ENCODE measurements around the gene ARHGAP26. TPM values are rescaled to one million over a fixed set of nuclear protein-coding genes. Genes with fewer than 3 reads are reported as not detected.
A peak's percentile ranks its signal among the peaks of the same experiment; 100 is the strongest.
"Not testable (repeated sequence)": the region's sequence is repeated elsewhere in the genome, so short reads cannot be mapped to it uniquely, and the experiment has no call there.

The ARHGAP26 gene
- polyA plus RNA-seq, 4 donors = 7.6 to 31.7 (median 11.5) TPM

DNA sequence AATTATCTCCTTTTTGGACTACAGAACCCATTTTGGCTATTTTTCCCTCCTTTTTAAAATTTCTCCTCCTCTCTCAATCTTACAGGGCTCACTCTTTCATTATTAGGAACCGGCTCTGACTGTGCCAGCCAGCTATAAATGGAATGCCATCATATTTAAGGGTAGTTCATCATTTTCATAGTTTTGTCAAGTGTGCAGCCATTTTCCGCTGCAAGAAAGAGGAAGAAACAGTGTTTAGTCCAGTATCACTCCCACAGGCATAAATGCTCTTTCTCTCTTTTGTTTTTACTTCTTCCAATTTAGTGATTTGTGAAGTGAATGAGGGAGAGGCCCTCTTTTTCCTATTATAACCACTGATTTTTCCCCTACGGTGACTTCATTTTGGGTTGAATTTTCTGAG, 343.3 kb downstream of the ARHGAP26 start:
- Histone ChIP-seq H3K4me3 (ENCODE audit: low read depth in 1 of 3, low read length in 3 of 3) (no peak overlapping the region), H3K9me3 (ENCODE audit: control insufficient read depth in 2 of 2, insufficient read depth in 1 of 2, low read depth in 1 of 2, low read length in 1 of 2) (no peaks in the 10 kb centered on the region), H3K27me3 (ENCODE audit: control insufficient read depth in 3 of 3, insufficient read depth in 3 of 3, low read length in 3 of 3) (no peaks in the 10 kb centered on the region), H3K36me3 (ENCODE audit: control insufficient read depth in 3 of 3, insufficient read depth in 2 of 3, low read depth in 1 of 3, low read length in 3 of 3) (peaks cover 0 to 6% (median 0%) of the 10 kb centered on the region in 3 donors), H3K27ac (ENCODE audit: low read depth in 1 of 3, low read length in 2 of 3) (no peak overlapping the region), H3K4me1 (ENCODE audit: control insufficient read depth in 3 of 3, insufficient read depth in 2 of 3, low read depth in 1 of 3, low read length in 2 of 3) (peaks cover 0 to 6% (median 3%) of the 10 kb centered on the region in 3 donors)
- FAIRE-seq (no peak), DNase-seq (no peak)
- WGBS, 3 donors = 80 to 99% (median 95%) methylated on average over 3 of the region's 3 CpGs

DNA sequence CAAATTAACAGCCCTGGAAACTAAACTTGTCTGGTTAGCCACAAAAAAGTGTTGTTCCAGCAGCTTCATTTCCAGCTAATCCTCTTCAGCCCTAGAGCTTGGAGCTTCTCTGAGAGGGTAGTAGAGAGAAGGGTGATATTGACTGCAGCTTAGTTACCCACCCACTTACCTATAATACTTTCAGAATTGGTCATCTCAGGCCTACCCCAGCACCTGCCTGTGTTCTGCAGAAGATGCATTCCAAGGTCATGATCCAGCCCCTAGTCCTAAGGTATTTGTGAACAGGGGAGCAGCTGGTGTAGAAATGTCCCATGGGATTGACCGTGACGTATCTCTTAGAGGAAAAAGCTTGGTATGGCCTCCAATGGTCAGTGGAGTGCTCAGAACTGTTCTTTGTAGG, 344.3 kb downstream of the ARHGAP26 start:
- H3K9me3 ChIP-seq (ENCODE audit: control insufficient read depth in 2 of 2, insufficient read depth in 1 of 2, low read depth in 1 of 2, low read length in 1 of 2) = no peaks in the 10 kb centered on the region
- no peak overlapping the region for H3K27ac ChIP-seq (ENCODE audit: low read depth in 1 of 3, low read length in 2 of 3)
- H3K4me1 ChIP-seq (ENCODE audit: control insufficient read depth in 3 of 3, insufficient read depth in 2 of 3, low read depth in 1 of 3, low read length in 2 of 3) = peaks cover 0 to 7% (median 6%) of the 10 kb centered on the region in 3 donors
- no peak for DNase-seq
- WGBS, 3 donors = 50 to 71% (median 52%) methylated on average over 2 of the region's 2 CpGs
- no peak for FAIRE-seq
- no peak overlapping the region for H3K4me3 ChIP-seq (ENCODE audit: low read depth in 1 of 3, low read length in 3 of 3)
- no peaks in the 10 kb centered on the region for H3K27me3 ChIP-seq (ENCODE audit: control insufficient read depth in 3 of 3, insufficient read depth in 3 of 3, low read length in 3 of 3)
- H3K36me3 ChIP-seq (ENCODE audit: control insufficient read depth in 3 of 3, insufficient read depth in 2 of 3, low read depth in 1 of 3, low read length in 3 of 3) = peaks cover 0 to 6% (median 0%) of the 10 kb centered on the region in 3 donors

DNA sequence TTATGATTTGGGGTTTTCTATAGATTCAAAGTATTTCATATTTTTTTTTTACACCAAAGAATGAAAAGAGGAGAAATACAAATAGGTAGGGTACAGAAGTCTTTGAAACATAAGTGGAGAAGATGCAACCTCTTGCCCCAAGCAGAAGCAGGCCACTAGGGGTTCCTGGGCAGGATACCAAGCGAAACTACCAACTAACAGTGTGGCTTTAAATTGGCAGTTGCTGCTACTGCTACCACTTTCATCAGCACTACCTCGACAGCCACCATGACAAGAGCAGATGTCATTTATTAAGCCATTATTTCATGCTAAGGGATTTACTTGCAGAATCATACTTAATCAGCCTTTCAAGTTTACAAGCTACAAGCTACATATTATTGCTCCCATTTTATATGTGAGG, 345.2 kb downstream of the ARHGAP26 start:
- peaks cover 0 to 6% (median 0%) of the 10 kb centered on the region in 3 donors for H3K36me3 ChIP-seq (ENCODE audit: control insufficient read depth in 3 of 3, insufficient read depth in 2 of 3, low read depth in 1 of 3, low read length in 3 of 3)
- H3K9me3 ChIP-seq (ENCODE audit: control insufficient read depth in 2 of 2, insufficient read depth in 1 of 2, low read depth in 1 of 2, low read length in 1 of 2) = no peaks in the 10 kb centered on the region
- H3K27me3 ChIP-seq (ENCODE audit: control insufficient read depth in 3 of 3, insufficient read depth in 3 of 3, low read length in 3 of 3) = no peaks in the 10 kb centered on the region
- no peak for DNase-seq
- peaks cover 0 to 11% (median 4%) of the 10 kb centered on the region in 3 donors for H3K4me1 ChIP-seq (ENCODE audit: control insufficient read depth in 3 of 3, insufficient read depth in 2 of 3, low read depth in 1 of 3, low read length in 2 of 3)
- WGBS, 3 donors = 73 to 86% (median 80%) methylated on average over 2 of the region's 2 CpGs
- no peak overlapping the region for H3K27ac ChIP-seq (ENCODE audit: low read depth in 1 of 3, low read length in 2 of 3)
- H3K4me3 ChIP-seq (ENCODE audit: low read depth in 1 of 3, low read length in 3 of 3) = no peak overlapping the region
- FAIRE-seq = no peak

DNA sequence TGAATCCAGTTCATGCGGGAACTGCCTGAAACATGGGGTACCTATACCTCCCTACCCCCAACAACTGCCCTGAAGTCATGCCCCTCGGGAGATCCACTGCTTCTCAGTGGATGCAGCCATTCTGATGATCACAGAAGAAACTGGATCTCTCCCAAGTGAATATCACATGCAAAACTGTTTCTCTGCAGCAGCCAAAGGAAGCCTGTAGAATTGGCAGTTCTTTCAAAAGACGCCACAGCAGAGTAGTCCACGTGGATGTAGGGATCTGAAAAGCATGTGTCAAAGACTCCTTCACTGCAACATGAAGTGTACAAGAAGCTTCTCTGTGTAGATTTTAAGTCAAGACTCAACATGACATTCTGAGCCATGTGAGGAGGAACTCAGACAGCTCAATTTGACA, 346.6 kb downstream of the ARHGAP26 start:
- DNase-seq (no peak), FAIRE-seq (no peak)
- 83 to 92% (median 90%) methylated on average over 4 of the region's 4 CpGs for WGBS, 3 donors
- Histone ChIP-seq H3K4me1 (ENCODE audit: control insufficient read depth in 3 of 3, insufficient read depth in 2 of 3, low read depth in 1 of 3, low read length in 2 of 3) (peaks cover 0 to 11% (median 4%) of the 10 kb centered on the region in 3 donors), H3K36me3 (ENCODE audit: control insufficient read depth in 3 of 3, insufficient read depth in 2 of 3, low read depth in 1 of 3, low read length in 3 of 3) (peaks cover 0 to 4% (median 0%) of the 10 kb centered on the region in 3 donors), H3K4me3 (ENCODE audit: low read depth in 1 of 3, low read length in 3 of 3) (no peak overlapping the region), H3K27ac (ENCODE audit: low read depth in 1 of 3, low read length in 2 of 3) (no peak overlapping the region), H3K9me3 (ENCODE audit: control insufficient read depth in 2 of 2, insufficient read depth in 1 of 2, low read depth in 1 of 2, low read length in 1 of 2) (no peaks in the 10 kb centered on the region), H3K27me3 (ENCODE audit: control insufficient read depth in 3 of 3, insufficient read depth in 3 of 3, low read length in 3 of 3) (no peaks in the 10 kb centered on the region)

DNA sequence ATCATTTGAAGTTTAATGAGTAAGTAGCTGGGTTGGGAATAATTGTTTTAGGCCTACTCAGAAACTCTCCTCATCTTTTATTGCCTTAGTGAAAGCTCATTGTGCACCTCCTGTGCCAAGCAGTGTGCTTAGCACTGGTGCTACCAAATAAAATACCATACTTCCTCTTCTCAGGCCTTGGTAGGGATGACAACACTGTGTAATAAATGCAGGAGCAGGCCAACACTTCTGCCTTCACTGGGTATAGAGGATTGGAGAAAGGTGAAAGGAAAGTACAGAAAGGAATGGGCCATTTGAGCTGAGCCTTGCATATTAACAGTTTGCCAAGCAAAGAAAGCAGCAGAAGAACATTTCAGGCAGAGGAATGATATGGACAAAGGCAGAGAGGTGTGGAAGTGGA, 347.6 kb downstream of the ARHGAP26 start:
- no peak for FAIRE-seq
- no peaks in the 10 kb centered on the region for H3K27me3 ChIP-seq (ENCODE audit: control insufficient read depth in 3 of 3, insufficient read depth in 3 of 3, low read length in 3 of 3)

DNA sequence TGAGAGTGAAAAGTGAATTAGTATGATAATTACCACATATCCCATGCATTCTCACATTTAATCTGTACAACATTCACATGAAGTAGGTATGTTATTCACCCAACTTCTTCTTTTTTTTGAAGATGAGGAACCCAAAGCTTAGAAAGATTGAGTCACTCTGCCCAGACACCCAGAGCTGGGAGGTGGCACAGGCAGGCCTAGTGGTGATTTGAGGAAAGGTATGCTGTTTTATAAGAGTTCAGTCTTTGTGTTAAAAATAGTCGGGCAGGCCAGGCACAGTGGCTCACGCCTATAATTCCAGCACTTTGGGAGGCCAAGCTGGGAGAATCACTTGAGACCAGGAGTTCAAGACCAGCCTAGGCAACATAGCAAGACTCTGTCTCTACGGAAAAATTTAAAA, 348.0 kb downstream of the ARHGAP26 start:
- no peaks in the 10 kb centered on the region for H3K9me3 ChIP-seq (ENCODE audit: control insufficient read depth in 2 of 2, insufficient read depth in 1 of 2, low read depth in 1 of 2, low read length in 1 of 2)
- peaks cover 0 to 11% (median 4%) of the 10 kb centered on the region in 3 donors for H3K4me1 ChIP-seq (ENCODE audit: control insufficient read depth in 3 of 3, insufficient read depth in 2 of 3, low read depth in 1 of 3, low read length in 2 of 3)
- H3K27ac ChIP-seq (ENCODE audit: low read depth in 1 of 3, low read length in 2 of 3) = no peak overlapping the region
- 74 to 90% (median 76%) methylated on average over 3 of the region's 3 CpGs for WGBS, 3 donors
- FAIRE-seq = no peak
- H3K27me3 ChIP-seq (ENCODE audit: control insufficient read depth in 3 of 3, insufficient read depth in 3 of 3, low read length in 3 of 3) = no peaks in the 10 kb centered on the region
- H3K36me3 ChIP-seq (ENCODE audit: control insufficient read depth in 3 of 3, insufficient read depth in 2 of 3, low read depth in 1 of 3, low read length in 3 of 3) = peaks cover 0 to under 1% (median 0%) of the 10 kb centered on the region in 3 donors
- no peak for DNase-seq
- no peak overlapping the region for H3K4me3 ChIP-seq (ENCODE audit: low read depth in 1 of 3, low read length in 3 of 3)

More for the DNA sequence above, 347.6 kb downstream of the ARHGAP26 start:
- peak in 1 of 2 donors; percentile 24 for DNase-seq
- H3K4me3 ChIP-seq (ENCODE audit: low read depth in 1 of 3, low read length in 3 of 3) = no peak overlapping the region
- no peaks in the 10 kb centered on the region for H3K36me3 ChIP-seq (ENCODE audit: control insufficient read depth in 3 of 3, insufficient read depth in 2 of 3, low read depth in 1 of 3, low read length in 3 of 3)
- H3K4me1 ChIP-seq (ENCODE audit: control insufficient read depth in 3 of 3, insufficient read depth in 2 of 3, low read depth in 1 of 3, low read length in 2 of 3) = peaks cover 0 to 11% (median 4%) of the 10 kb centered on the region in 3 donors
- no peaks in the 10 kb centered on the region for H3K9me3 ChIP-seq (ENCODE audit: control insufficient read depth in 2 of 2, insufficient read depth in 1 of 2, low read depth in 1 of 2, low read length in 1 of 2)
- no peak overlapping the region for H3K27ac ChIP-seq (ENCODE audit: low read depth in 1 of 3, low read length in 2 of 3)

DNA sequence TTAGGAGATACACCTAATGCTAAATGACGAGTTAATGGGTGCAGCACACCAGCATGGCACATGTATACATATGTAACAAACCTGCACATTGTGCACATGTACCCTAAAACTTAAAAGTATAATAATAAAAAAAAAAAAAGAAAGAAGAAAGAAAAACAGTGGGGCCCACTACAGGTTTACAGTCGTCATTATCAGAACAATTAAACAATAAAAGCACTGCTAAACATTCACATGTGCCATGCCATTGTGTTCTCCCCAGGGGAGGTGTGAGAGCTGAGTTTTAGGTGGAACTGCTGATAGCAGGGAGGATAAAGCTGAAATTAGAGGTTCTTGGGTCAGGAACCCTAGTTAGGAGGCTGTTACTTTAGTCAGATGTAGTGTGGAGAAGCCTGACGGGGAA, 348.6 kb downstream of the ARHGAP26 start:
- H3K36me3 ChIP-seq (ENCODE audit: control insufficient read depth in 3 of 3, insufficient read depth in 2 of 3, low read depth in 1 of 3, low read length in 3 of 3); FAIRE-seq; H3K9me3 ChIP-seq (ENCODE audit: control insufficient read depth in 2 of 2, insufficient read depth in 1 of 2, low read depth in 1 of 2, low read length in 1 of 2); H3K27ac ChIP-seq (ENCODE audit: low read depth in 1 of 3, low read length in 2 of 3); H3K27me3 ChIP-seq (ENCODE audit: control insufficient read depth in 3 of 3, insufficient read depth in 3 of 3, low read length in 3 of 3): not testable (repeated sequence)
- WGBS, 3 donors = 19 to 64% (median 46%) methylated on average over 3 of the region's 3 CpGs
- peaks cover 0 to 11% (median 4%) of the 10 kb centered on the region in 3 donors for H3K4me1 ChIP-seq (ENCODE audit: control insufficient read depth in 3 of 3, insufficient read depth in 2 of 3, low read depth in 1 of 3, low read length in 2 of 3)
- peak overlapping the region in 1 of 3 donors; percentile 10 for H3K4me3 ChIP-seq (ENCODE audit: low read depth in 1 of 3, low read length in 3 of 3)
- peak; percentile 29 to 31 for DNase-seq

DNA sequence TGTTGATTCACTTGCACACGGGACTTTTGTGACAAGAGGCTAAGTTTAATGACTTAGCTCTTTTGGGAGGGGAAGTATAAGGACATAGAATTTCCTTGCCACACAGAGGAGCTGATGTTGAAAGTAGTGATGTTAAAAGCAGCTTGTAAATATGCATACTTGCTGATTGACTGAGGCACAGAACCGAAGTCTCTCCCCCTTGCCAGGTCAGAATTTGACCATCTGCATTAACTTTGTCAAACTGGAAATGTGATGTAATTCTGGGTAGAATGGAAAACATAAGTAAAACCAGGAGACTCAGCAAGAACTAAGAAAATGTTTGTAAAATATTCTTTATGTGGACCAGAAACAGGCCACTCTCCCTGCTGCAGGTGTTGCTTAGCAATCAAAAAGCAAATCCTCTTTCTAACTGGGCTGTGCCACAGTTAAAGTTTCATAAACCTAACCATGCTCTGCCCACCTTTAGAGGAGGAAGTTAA, 349.2 kb downstream of the ARHGAP26 start:
- FAIRE-seq = no peak
- peaks cover 0 to 11% (median 4%) of the 10 kb centered on the region in 3 donors for H3K4me1 ChIP-seq (ENCODE audit: control insufficient read depth in 3 of 3, insufficient read depth in 2 of 3, low read depth in 1 of 3, low read length in 2 of 3)
- no peaks in the 10 kb centered on the region for H3K9me3 ChIP-seq (ENCODE audit: control insufficient read depth in 2 of 2, insufficient read depth in 1 of 2, low read depth in 1 of 2, low read length in 1 of 2)
- DNase-seq = no peak
- 7 to 36% (median 22%) methylated on average over 2 of the region's 2 CpGs for WGBS, 3 donors
- no peaks in the 10 kb centered on the region for H3K27me3 ChIP-seq (ENCODE audit: control insufficient read depth in 3 of 3, insufficient read depth in 3 of 3, low read length in 3 of 3)
- peaks cover 0 to 2% (median 0%) of the 10 kb centered on the region in 3 donors for H3K36me3 ChIP-seq (ENCODE audit: control insufficient read depth in 3 of 3, insufficient read depth in 2 of 3, low read depth in 1 of 3, low read length in 3 of 3)
- no peak overlapping the region for H3K27ac ChIP-seq (ENCODE audit: low read depth in 1 of 3, low read length in 2 of 3)
- H3K4me3 ChIP-seq (ENCODE audit: low read depth in 1 of 3, low read length in 3 of 3) = no peak overlapping the region

DNA sequence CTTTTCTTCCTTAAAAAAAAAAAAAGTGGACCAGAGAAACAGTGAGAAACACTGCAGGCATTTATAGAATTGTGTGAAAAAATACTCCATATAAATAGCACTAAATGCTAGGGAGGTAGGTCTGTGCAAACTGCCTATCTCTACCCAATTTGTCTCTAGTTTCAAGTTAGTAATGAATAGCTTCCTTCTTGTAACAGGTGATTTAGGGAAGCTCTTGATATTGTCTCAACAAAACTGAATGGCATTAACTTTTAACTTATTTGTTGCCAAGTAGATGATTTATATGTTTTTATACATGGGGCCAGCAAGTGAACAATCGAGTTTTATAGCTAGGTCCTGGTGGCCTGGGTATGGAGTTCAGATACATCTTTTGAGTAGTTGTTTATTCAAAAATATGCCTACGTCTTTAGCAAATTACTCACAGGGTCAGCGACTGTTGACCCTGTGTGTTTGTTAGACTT, 349.7 kb downstream of the ARHGAP26 start:
- 18 to 66% (median 36%) methylated on average over 3 of the region's 3 CpGs for WGBS, 3 donors
- no peaks in the 10 kb centered on the region for H3K9me3 ChIP-seq (ENCODE audit: control insufficient read depth in 2 of 2, insufficient read depth in 1 of 2, low read depth in 1 of 2, low read length in 1 of 2)
- H3K27me3 ChIP-seq (ENCODE audit: control insufficient read depth in 3 of 3, insufficient read depth in 3 of 3, low read length in 3 of 3) = no peaks in the 10 kb centered on the region
- peaks cover 0 to 2% (median 0%) of the 10 kb centered on the region in 3 donors for H3K36me3 ChIP-seq (ENCODE audit: control insufficient read depth in 3 of 3, insufficient read depth in 2 of 3, low read depth in 1 of 3, low read length in 3 of 3)
- peaks cover 0 to 11% (median 8%) of the 10 kb centered on the region in 3 donors for H3K4me1 ChIP-seq (ENCODE audit: control insufficient read depth in 3 of 3, insufficient read depth in 2 of 3, low read depth in 1 of 3, low read length in 2 of 3)
- DNase-seq = peak in 1 of 2 donors; percentile 12
- FAIRE-seq = no peak
- no peak overlapping the region for H3K4me3 ChIP-seq (ENCODE audit: low read depth in 1 of 3, low read length in 3 of 3)
- no peak overlapping the region for H3K27ac ChIP-seq (ENCODE audit: low read depth in 1 of 3, low read length in 2 of 3)
